ENCODE results near the gene ABCC4. TPM values are rescaled to one million over a fixed set of nuclear protein-coding genes. Genes with fewer than 3 reads are reported as not detected.

The ABCC4 gene, protein sequence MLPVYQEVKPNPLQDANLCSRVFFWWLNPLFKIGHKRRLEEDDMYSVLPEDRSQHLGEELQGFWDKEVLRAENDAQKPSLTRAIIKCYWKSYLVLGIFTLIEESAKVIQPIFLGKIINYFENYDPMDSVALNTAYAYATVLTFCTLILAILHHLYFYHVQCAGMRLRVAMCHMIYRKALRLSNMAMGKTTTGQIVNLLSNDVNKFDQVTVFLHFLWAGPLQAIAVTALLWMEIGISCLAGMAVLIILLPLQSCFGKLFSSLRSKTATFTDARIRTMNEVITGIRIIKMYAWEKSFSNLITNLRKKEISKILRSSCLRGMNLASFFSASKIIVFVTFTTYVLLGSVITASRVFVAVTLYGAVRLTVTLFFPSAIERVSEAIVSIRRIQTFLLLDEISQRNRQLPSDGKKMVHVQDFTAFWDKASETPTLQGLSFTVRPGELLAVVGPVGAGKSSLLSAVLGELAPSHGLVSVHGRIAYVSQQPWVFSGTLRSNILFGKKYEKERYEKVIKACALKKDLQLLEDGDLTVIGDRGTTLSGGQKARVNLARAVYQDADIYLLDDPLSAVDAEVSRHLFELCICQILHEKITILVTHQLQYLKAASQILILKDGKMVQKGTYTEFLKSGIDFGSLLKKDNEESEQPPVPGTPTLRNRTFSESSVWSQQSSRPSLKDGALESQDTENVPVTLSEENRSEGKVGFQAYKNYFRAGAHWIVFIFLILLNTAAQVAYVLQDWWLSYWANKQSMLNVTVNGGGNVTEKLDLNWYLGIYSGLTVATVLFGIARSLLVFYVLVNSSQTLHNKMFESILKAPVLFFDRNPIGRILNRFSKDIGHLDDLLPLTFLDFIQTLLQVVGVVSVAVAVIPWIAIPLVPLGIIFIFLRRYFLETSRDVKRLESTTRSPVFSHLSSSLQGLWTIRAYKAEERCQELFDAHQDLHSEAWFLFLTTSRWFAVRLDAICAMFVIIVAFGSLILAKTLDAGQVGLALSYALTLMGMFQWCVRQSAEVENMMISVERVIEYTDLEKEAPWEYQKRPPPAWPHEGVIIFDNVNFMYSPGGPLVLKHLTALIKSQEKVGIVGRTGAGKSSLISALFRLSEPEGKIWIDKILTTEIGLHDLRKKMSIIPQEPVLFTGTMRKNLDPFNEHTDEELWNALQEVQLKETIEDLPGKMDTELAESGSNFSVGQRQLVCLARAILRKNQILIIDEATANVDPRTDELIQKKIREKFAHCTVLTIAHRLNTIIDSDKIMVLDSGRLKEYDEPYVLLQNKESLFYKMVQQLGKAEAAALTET (N-terminal part only)
- total RNA-seq, result 33.4 and 40.7 TPM in 2 replicates

DNA sequence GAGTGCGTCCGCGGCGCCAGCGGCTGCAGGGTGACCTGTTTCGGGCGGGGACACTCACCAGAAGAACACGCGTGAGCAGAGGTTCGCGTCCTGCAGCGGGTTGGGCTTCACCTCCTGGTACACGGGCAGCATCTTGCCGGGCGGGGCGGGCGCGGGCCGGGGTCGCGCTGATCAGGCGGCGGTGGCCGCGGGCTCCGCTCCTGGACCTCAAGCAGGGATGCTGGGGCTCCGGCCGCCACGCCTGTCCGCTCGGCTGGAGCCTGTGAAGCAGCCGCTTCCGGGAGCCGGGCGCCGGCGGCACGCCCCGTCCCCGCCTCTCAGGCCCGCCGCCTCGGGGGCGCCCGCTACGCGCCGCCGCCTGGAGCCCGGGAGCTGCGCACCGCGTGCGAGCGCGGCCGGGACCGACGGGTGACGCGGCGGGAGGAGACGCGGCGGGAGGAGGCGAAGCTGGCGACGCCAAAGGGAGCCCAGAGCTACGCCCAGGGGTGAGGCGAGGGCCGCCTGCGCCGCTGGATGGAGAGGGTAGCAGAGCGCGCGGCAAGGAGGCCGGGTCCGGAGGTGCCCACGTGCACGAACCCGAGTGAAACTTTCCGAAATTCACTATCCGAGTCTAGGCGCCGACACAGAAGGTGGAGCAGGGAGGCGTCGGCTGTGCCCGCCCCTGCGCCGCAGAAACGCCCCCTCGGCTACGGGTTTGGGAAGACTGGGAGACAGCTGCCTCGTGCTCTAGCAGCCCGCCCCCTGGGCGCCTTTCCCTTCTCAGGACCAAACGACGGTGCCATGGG, at the start of gene ABCC4:
ABCC4 (minus strand) TSS at position 269 of the 785 bp plus-strand sequence; CDS start at position 132, 137 bp downstream.
- TF ChIP-seq, protein P1, sequence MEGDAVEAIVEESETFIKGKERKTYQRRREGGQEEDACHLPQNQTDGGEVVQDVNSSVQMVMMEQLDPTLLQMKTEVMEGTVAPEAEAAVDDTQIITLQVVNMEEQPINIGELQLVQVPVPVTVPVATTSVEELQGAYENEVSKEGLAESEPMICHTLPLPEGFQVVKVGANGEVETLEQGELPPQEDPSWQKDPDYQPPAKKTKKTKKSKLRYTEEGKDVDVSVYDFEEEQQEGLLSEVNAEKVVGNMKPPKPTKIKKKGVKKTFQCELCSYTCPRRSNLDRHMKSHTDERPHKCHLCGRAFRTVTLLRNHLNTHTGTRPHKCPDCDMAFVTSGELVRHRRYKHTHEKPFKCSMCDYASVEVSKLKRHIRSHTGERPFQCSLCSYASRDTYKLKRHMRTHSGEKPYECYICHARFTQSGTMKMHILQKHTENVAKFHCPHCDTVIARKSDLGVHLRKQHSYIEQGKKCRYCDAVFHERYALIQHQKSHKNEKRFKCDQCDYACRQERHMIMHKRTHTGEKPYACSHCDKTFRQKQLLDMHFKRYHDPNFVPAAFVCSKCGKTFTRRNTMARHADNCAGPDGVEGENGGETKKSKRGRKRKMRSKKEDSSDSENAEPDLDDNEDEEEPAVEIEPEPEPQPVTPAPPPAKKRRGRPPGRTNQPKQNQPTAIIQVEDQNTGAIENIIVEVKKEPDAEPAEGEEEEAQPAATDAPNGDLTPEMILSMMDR (conservative IDR thresholded peaks at IDR 0.05; ENCODE audit: low read depth, low read length), result no peak
- no peak for DNase-seq (ENCODE audit: low read depth)
- peak within 1 kb of the TSS; percentile 87 for H3K4me3 ChIP-seq (ENCODE audit: low read depth, low read length)

DNA sequence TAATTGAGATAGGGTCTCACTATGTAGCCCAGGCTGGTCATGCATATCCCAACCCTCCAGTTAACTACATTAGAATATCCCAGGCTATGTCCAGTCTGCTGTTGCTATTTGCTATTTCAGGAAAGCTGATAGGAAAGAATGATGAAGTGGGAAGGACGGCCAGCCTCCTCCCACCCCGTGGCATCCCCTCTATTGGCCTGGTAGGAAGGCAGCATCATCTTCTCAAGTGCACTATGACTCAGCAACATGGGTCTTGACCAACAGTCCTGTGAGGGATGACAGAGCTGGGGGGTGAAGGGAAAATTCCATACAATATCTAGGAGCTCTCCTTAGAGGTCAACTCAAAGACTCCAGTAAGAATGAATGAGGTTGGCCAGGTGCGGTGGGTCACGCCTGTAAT, 48.0 kb upstream of the ABCC4 start:
- TF ChIP-seq, protein P1 (conservative IDR thresholded peaks at IDR 0.05; ENCODE audit: low read depth, low read length), result no peak
- DNase-seq (ENCODE audit: low read depth), result no peak
- no peak overlapping the region for H3K4me3 ChIP-seq (ENCODE audit: low read depth, low read length)

DNA sequence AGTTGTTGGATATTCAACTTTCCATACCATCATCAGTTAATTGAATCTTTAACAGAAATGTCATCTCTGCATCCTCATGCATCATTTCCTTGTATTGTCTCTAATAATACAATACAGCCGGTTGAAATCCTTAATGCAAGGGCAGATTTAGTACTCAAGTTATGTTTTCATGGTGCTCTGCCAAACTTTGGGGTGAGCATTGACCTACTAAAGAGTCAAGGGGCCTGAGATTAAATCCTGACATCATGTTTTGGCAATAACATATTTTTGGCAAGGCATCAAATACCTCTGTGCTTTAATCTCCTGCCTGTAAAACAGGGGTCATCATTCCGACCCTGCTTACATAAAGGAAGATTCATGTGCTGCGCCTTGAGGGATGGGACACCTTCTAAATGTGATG, 42.7 kb upstream of the ABCC4 start:
- TF ChIP-seq, protein P1 (conservative IDR thresholded peaks at IDR 0.05; ENCODE audit: low read depth, low read length), result no peak
- no peak for DNase-seq (ENCODE audit: low read depth)
- H3K4me3 ChIP-seq (ENCODE audit: low read depth, low read length), result no peak overlapping the region

DNA sequence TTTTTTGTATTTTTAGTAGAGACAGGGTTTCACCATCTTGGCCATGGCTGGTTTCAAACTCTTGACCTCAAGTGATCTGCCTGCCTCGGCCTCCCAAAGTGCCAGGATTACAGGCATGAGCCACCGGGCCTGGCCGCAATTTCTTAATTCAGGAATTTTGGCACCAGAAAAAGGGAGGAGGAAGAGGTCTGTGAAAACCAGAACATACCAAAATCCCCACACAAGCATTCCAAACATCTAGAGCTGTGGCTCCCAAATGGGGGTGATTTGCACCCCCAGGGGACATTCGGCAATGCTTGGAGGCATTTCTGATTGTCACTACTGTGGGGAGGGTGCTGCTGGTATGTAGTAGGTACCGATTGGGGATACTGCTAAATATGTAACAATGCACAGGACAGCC, 40.2 kb upstream of the ABCC4 start:
- TF ChIP-seq, protein P1 (conservative IDR thresholded peaks at IDR 0.05; ENCODE audit: low read depth, low read length), result no peak
- DNase-seq (ENCODE audit: low read depth), result no peak
- no peak overlapping the region for H3K4me3 ChIP-seq (ENCODE audit: low read depth, low read length)

DNA sequence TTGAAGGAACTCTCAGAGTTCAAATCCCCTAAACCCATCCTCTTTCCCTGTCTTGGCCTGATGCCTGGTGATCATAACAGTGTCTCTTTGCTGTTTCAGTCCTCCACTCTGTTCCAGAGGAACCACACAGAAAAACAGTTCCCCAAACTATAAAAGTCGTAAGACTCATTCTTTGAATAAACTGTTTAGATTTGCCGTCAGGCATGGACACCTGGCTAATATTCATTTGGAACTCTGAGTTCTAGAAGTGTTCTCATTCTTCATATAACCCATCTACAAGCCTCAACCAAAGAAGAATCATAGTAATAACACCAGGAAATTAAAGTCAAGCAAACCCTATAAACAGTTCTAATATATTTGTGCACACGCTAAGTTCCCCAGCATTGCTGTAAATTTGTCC, 37.7 kb upstream of the ABCC4 start:
- DNase-seq (ENCODE audit: low read depth), result no peak
- TF ChIP-seq, protein P1 (conservative IDR thresholded peaks at IDR 0.05; ENCODE audit: low read depth, low read length), result no peak
- no peak overlapping the region for H3K4me3 ChIP-seq (ENCODE audit: low read depth, low read length)

DNA sequence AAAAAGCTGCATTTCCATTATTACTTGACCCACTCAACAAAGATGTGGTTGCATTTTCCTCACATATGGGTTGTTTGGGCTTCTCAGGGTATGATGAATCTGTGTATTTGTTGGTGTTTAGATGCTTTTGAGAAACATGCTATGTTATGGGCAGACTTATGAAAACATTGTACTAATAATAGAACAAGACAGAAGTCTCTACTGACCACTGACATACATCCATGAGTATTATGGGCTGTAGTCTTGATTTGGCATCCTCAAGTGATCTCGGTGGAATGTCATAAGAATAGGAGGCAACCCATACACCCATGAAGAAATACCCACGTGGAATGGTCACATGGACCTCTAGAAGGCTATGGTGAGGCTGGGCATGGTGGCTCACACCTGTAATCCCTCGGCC, 36.3 kb upstream of the ABCC4 start:
- TF ChIP-seq, protein P1 (conservative IDR thresholded peaks at IDR 0.05; ENCODE audit: low read depth, low read length), result no peak
- H3K4me3 ChIP-seq (ENCODE audit: low read depth, low read length), result no peak overlapping the region
- DNase-seq (ENCODE audit: low read depth), result no peak
